Panc1 (cell line): ENCODE results near the gene MICA. TPM values are rescaled to one million over a fixed set of nuclear protein-coding genes. Genes with fewer than 3 reads are reported as not detected.

Experiments used
- ATAC-seq: fragments of 200-7000 bp; cut with Tn5 transposase; 2 replicates; pipeline ENCODE4 v1.9.1; 2020; ENCODE audit warnings: mild to moderate bottlenecking, moderate library complexity
- BruUV-seq: library from RNA; stranded (reverse); fragments of 400-500 nt; replicated peaks from 2 replicates; lab custom pipeline; 2021; lab: Mats Ljungman, UMichigan
- CTCF ChIA-PET: fragments of 300-600 bp; sonication (Branson Sonifier 250); formaldehyde crosslinking; loops from one replicate; lab custom pipeline; 2022; ENCODE audit warnings: antibody characterized with exemption; lab: Charles Lee
- POLR2A ChIA-PET: fragments of 300-600 bp; sonication (Branson Sonifier 250); formaldehyde crosslinking; loops from one replicate; lab custom pipeline; 2022; ENCODE audit warnings: antibody characterized with exemption; lab: Charles Lee
- DNase-seq: peaks from one replicate; pipeline ENCODE4 v3.0.0-alpha.2; 2010; ENCODE audit warnings: low read depth, low spot score
- H3K27ac ChIP-seq: 2 replicates; pipeline ENCODE4 v1.5.1; 2011; ENCODE audit warnings: mild to moderate bottlenecking, low read length, inconsistent platforms
- H3K27me3 ChIP-seq: fragments of 200-500 bp; sonication (Bioruptor generic); 2 replicates; pipeline ENCODE4 v1.6.0; 2014; ENCODE audit warnings: low read length, inconsistent platforms; ENCODE audit not compliant: control insufficient read depth, insufficient read depth
- H3K36me3 ChIP-seq: fragments of 200-500 bp; sonication (Bioruptor generic); 2 replicates; pipeline ENCODE4 v1.5.1; 2014; ENCODE audit warnings: inconsistent platforms, mild to moderate bottlenecking, low read length, moderate library complexity; ENCODE audit not compliant: control insufficient read depth, insufficient read depth
- H3K4me1 ChIP-seq: 2 replicates; pipeline ENCODE4 v1.5.1; 2011; ENCODE audit warnings: inconsistent platforms, mild to moderate bottlenecking, low read length, moderate library complexity; ENCODE audit not compliant: control insufficient read depth, insufficient read depth
- H3K4me3 ChIP-seq, 2 experiments: 2 replicates each; pipeline ENCODE4 v1.5.1; 2011 to 2012; ENCODE audit warnings: low read depth in 2 of 2, low read length in 2 of 2, mild to moderate bottlenecking in 2 of 2, inconsistent platforms in 1 of 2, moderate library complexity in 1 of 2
- H3K9me3 ChIP-seq: fragments of 200-500 bp; sonication (Bioruptor generic); 2 replicates; pipeline ENCODE4 v1.5.1; 2014; ENCODE audit warnings: low read depth, mild to moderate bottlenecking, inconsistent platforms, low read length, moderate library complexity; ENCODE audit not compliant: control insufficient read depth, insufficient read depth
- CTCF ChIP-seq: fragments of 450-650 bp; IDR thresholded peaks from 2 replicates; pipeline ENCODE4 v1.5.1; 2017; ENCODE audit warnings: mild to moderate bottlenecking
- POLR2AphosphoS5 ChIP-seq: IDR thresholded peaks from 2 replicates; pipeline ENCODE4 v1.6.1; 2012; ENCODE audit warnings: mild to moderate bottlenecking, low read depth, low read length, moderate library complexity
- SIN3A ChIP-seq: IDR thresholded peaks from 2 replicates; pipeline ENCODE4 v1.6.1; 2012; ENCODE audit warnings: low read depth, mild to moderate bottlenecking, low read length, moderate library complexity, borderline replicate concordance; ENCODE audit not compliant: insufficient read depth
- TCF7L2 ChIP-seq: IDR thresholded peaks from 2 replicates; pipeline ENCODE4 v1.6.1; 2011; ENCODE audit warnings: mild to moderate bottlenecking, low read depth, low read length, inconsistent platforms
- in situ Hi-C: cut with HindIII; loops from 2 replicates; pipeline ENCODE4 v1.10.0; 2016; ENCODE audit warnings: low sequenced_read_pairs, low pct_unique_long_range_greater_than_20kb
- intact Hi-C: fragments of 100-400 bp; cut with micrococcal nuclease; formaldehyde crosslinking; loops from one replicate; pipeline ENCODE4 v1.10.0; 2022; ENCODE audit not compliant: unreplicated experiment
- total RNA-seq: library from RNA; stranded (reverse); gene quantifications from one replicate; pipeline ENCODE4 v1.2.1, GENCODE V29; 2021; ENCODE audit not compliant: unreplicated experiment
- TF ChIP-seq, protein P1 (sequence below), 2 experiments: IDR thresholded peaks; 2 replicates each; pipeline ENCODE4 v1.6.1; 2011 to 2012; ENCODE audit warnings: low read depth in 2 of 2, control low read depth in 1 of 2, low read length in 1 of 2, mild to moderate bottlenecking in 1 of 2, moderate library complexity in 1 of 2; ENCODE audit not compliant: insufficient read depth in 1 of 2

The MICA gene
- total RNA-seq, 1 experiment from 2014 or later, result 33.9 TPM

- peaks cover 11% of the 10 kb centered on the region for H3K27me3 ChIP-seq
- no peaks in the 10 kb centered on the region for H3K36me3 ChIP-seq
- TF ChIP-seq POLR2AphosphoS5, result no peak
- TF ChIP-seq, protein P1, sequence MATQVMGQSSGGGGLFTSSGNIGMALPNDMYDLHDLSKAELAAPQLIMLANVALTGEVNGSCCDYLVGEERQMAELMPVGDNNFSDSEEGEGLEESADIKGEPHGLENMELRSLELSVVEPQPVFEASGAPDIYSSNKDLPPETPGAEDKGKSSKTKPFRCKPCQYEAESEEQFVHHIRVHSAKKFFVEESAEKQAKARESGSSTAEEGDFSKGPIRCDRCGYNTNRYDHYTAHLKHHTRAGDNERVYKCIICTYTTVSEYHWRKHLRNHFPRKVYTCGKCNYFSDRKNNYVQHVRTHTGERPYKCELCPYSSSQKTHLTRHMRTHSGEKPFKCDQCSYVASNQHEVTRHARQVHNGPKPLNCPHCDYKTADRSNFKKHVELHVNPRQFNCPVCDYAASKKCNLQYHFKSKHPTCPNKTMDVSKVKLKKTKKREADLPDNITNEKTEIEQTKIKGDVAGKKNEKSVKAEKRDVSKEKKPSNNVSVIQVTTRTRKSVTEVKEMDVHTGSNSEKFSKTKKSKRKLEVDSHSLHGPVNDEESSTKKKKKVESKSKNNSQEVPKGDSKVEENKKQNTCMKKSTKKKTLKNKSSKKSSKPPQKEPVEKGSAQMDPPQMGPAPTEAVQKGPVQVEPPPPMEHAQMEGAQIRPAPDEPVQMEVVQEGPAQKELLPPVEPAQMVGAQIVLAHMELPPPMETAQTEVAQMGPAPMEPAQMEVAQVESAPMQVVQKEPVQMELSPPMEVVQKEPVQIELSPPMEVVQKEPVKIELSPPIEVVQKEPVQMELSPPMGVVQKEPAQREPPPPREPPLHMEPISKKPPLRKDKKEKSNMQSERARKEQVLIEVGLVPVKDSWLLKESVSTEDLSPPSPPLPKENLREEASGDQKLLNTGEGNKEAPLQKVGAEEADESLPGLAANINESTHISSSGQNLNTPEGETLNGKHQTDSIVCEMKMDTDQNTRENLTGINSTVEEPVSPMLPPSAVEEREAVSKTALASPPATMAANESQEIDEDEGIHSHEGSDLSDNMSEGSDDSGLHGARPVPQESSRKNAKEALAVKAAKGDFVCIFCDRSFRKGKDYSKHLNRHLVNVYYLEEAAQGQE (IDR thresholded peaks at IDR 0.05; ENCODE audit: insufficient read depth in 1 of 2, low read depth in 2 of 2, low read length in 1 of 2), result no peak
- TF ChIP-seq CTCF, result no peak
- TF ChIP-seq SIN3A, result no peak
- TF ChIP-seq TCF7L2, result no peak
- CTCF ChIA-PET, result no interaction called here
- peak; percentile 64 for ATAC-seq
- H3K9me3 ChIP-seq, result no peaks in the 10 kb centered on the region
- 0 out of 2 replicates have a peak, but pooled peaks cover 4% of the 10 kb centered on the region for H3K4me1 ChIP-seq
- intact Hi-C loops (no loop called here), in situ Hi-C loops (no loop called here)
- DNase-seq, result no peak
- peak overlapping the region; percentile 61 to 62 for H3K4me3 ChIP-seq
- POLR2A ChIA-PET, result no interaction called here
- no peak overlapping the region for H3K27ac ChIP-seq
- BruUV-seq, result no TSS peak
These were observed 47.0 kb upstream of the MICA start for GRCh38 chr6:31356216-31356945.

GRCh38 chr6:31356946-31357466, 46.4 kb upstream of the MICA start, which contains the start of gene HLA-B:
Gene HLA-B, minus strand, starts transcription at chr6:31357179. Its CDS starts 21 bp downstream, at chr6:31357158.
- Histone ChIP-seq H3K27me3 (peaks cover 14% of the 10 kb centered on the region), H3K4me3 (peak within 1 kb of the TSS; percentile 61 to 62), H3K9me3 (no peaks in the 10 kb centered on the region), H3K4me1 (0 out of 2 replicates have a peak, but pooled peaks cover 4% of the 10 kb centered on the region), H3K36me3 (no peaks in the 10 kb centered on the region), H3K27ac (peak within 1 kb of the TSS; percentile 51; the same call in 1 of the 2 replicates)
- ATAC-seq, result peak; percentile 94
- ChIA-PET POLR2A (no interaction called here), CTCF (no interaction called here)
- in situ Hi-C loops (no loop called here), intact Hi-C loops (no loop called here)
- BruUV-seq, result no TSS peak
- TF ChIP-seq CTCF (no peak), TCF7L2 (no peak), POLR2AphosphoS5 (no peak), SIN3A (no peak)
- TF ChIP-seq, protein P1 (IDR thresholded peaks at IDR 0.05; ENCODE audit: insufficient read depth in 1 of 2, low read depth in 2 of 2, low read length in 1 of 2), result no peak
- DNase-seq, result peak; percentile 53
